Endothelial cell of umbilical vein (primary cell): ENCODE data around the gene SHROOM2.

ENCODE experiments used
- CTCF ChIP-seq, 2 donors: IDR thresholded peaks; 1 replicate in 1 of 2; 2 replicates in 1 of 2; pipeline ENCODE4 v1.5.1; 2011; ENCODE audit warnings: low read length in 2 of 2, mild to moderate bottlenecking in 2 of 2, moderate library complexity in 2 of 2, control low read depth in 1 of 2, inconsistent platforms in 1 of 2, low read depth in 1 of 2; ENCODE audit not compliant: insufficient read depth in 1 of 2; ENCODE audit errors: extremely low read depth in 1 of 2
- EZH2 ChIP-seq: IDR thresholded peaks from 2 replicates; pipeline ENCODE4 v1.6.1; 2012; ENCODE audit warnings: borderline replicate concordance, low read depth, mild to moderate bottlenecking, moderate library complexity, low read length, inconsistent platforms; ENCODE audit not compliant: severe bottlenecking
- JUN ChIP-seq: IDR thresholded peaks from 2 replicates; pipeline ENCODE4 v1.6.1; 2011; ENCODE audit warnings: borderline replicate concordance, low read depth; ENCODE audit not compliant: insufficient read length, insufficient read depth
- MAX ChIP-seq: IDR thresholded peaks from 2 replicates; pipeline ENCODE4 v1.6.1; 2011; ENCODE audit not compliant: insufficient read depth, insufficient read length
- MYC ChIP-seq: IDR thresholded peaks from one replicate; pipeline ENCODE4 v1.6.1; 2011; ENCODE audit warnings: mild to moderate bottlenecking, low read depth, low read length
- POLR2A ChIP-seq: IDR thresholded peaks from 2 replicates; pipeline ENCODE4 v1.6.1; 2012; ENCODE audit warnings: low read depth, mild to moderate bottlenecking, control low read depth, low read length
- POLR2AphosphoS5 ChIP-seq: IDR thresholded peaks from 2 replicates; pipeline ENCODE4 v1.6.1; 2012; ENCODE audit warnings: low read depth, mild to moderate bottlenecking, control low read depth, low read length, moderate library complexity; ENCODE audit not compliant: insufficient read depth

- TF ChIP-seq EZH2 = no peak
- no peak for TF ChIP-seq CTCF (IDR thresholded peaks at IDR 0.05; ENCODE audit: extremely low read depth in 1 of 2, insufficient read depth in 1 of 2, low read depth in 1 of 2, low read length in 2 of 2)
- no peak for TF ChIP-seq POLR2A
- no peak for TF ChIP-seq POLR2AphosphoS5
- no peak for TF ChIP-seq MAX
- TF ChIP-seq JUN = no peak
- no peak for TF ChIP-seq MYC
These were observed 80.4 kb downstream of the SHROOM2 start for GRCh38 chrX:9866633-9867032.
